HEK293 (cell line): ENCODE results near the gene UCK2.

Experiments
- BCL11A ChIP-seq: fragments of 450-650 bp; formaldehyde crosslinking; IDR thresholded peaks from 2 replicates; pipeline ENCODE4 v1.5.1; 2016; ENCODE audit warnings: low read depth, missing biosample characterization, missing genetic modification characterization
- CTCF ChIP-seq: fragments of 450-650 bp; formaldehyde crosslinking; IDR thresholded peaks from 2 replicates; pipeline ENCODE4 v1.5.1; 2016; ENCODE audit warnings: missing biosample characterization, missing genetic modification characterization
- TSHZ1 ChIP-seq: fragments of 450-650 bp; formaldehyde crosslinking; IDR thresholded peaks from 2 replicates; pipeline ENCODE4 v1.5.1; 2016; ENCODE audit warnings: missing biosample characterization, missing genetic modification characterization, borderline replicate concordance
- ZBTB1 ChIP-seq: fragments of 450-650 bp; formaldehyde crosslinking; IDR thresholded peaks from 2 replicates; pipeline ENCODE4 v1.5.1; 2016; ENCODE audit warnings: missing biosample characterization, missing genetic modification characterization
- ZNF280C ChIP-seq: fragments of 450-650 bp; formaldehyde crosslinking; IDR thresholded peaks from 2 replicates; pipeline ENCODE4 v1.5.1; 2016; ENCODE audit warnings: missing biosample characterization, missing genetic modification characterization

- TF ChIP-seq CTCF (tag by site-specific recombination) (no peak), TSHZ1 (tag by site-specific recombination) (no peak), ZNF280C (tag by site-specific recombination) (no peak), ZBTB1 (no peak), BCL11A (tag by site-specific recombination) (no peak)
These were observed 114.1 kb downstream of the UCK2 start for GRCh38 chr1:165941531-165941930.
